NCI-H69 (cell line): ENCODE data around the gene CDC42BPG.
"Not testable (repeated sequence)": the region's sequence is repeated elsewhere in the genome, so short reads cannot be mapped to it uniquely, and the experiment has no call there.

Source experiments
- DNase-seq: peaks from one replicate; lab custom pipeline; 2025; lab: John Stamatoyannopoulos, UW

The CDC42BPG gene

GRCh38 chr11:64834723-64835615 is 9.5 kb downstream of the CDC42BPG start:
- DNase-seq, result no peak

GRCh38 chr11:64834031-64834722 is 10.3 kb downstream of the CDC42BPG start:
- DNase-seq, result no peak

- no peak for DNase-seq
Observed at GRCh38 chr11:64833509-64833908, 10.9 kb downstream of the CDC42BPG start.

- no peak for DNase-seq
Observed at GRCh38 chr11:64833198-64833502, 11.3 kb downstream of the CDC42BPG start.

- no peak for DNase-seq
Observed at GRCh38 chr11:64832467-64833197, 11.8 kb downstream of the CDC42BPG start.

- no peak for DNase-seq
Observed at GRCh38 chr11:64831411-64831891, 13.0 kb downstream of the CDC42BPG start.

- no peak for DNase-seq
Observed at GRCh38 chr11:64829536-64830251, 14.8 kb downstream of the CDC42BPG start.

- DNase-seq, result no peak
Observed at GRCh38 chr11:64827451-64827839, 17.0 kb downstream of the CDC42BPG start.

- no peak for DNase-seq
Observed at GRCh38 chr11:64826578-64827450, 17.6 kb downstream of the CDC42BPG start.

- no peak for DNase-seq
Observed at GRCh38 chr11:64826062-64826461, 18.4 kb downstream of the CDC42BPG start.

GRCh38 chr11:64823568-64824119 is 20.8 kb downstream of the CDC42BPG start:
- DNase-seq, result no peak

GRCh38 chr11:64817476-64817875 is 27.0 kb downstream of the CDC42BPG start:
- DNase-seq, result no peak

GRCh38 chr11:64815433-64815832 is 29.0 kb downstream of the CDC42BPG start:
- not testable (repeated sequence) for DNase-seq

- no peak for DNase-seq
Observed at GRCh38 chr11:64814712-64815187, 29.7 kb downstream of the CDC42BPG start.

- no peak for DNase-seq
Observed at GRCh38 chr11:64813826-64814225, 30.6 kb downstream of the CDC42BPG start.

GRCh38 chr11:64810891-64811272 is 33.6 kb downstream of the CDC42BPG start:
- peak; percentile 83 for DNase-seq

- peak; percentile 99 for DNase-seq
Observed at GRCh38 chr11:64810271-64810890, 34.1 kb downstream of the CDC42BPG start, which contains the start of gene MEN1. Gene MEN1, minus strand, starts transcription at chr11:64810551. Its CDS starts 442 bp downstream, at chr11:64810109.

GRCh38 chr11:64809781-64810241 is 34.6 kb downstream of the CDC42BPG start:
- DNase-seq, result peak; percentile 63

GRCh38 chr11:64805481-64805880 is 39.0 kb downstream of the CDC42BPG start:
- DNase-seq, result no peak
